NCI-H146 (cell line): ENCODE results near the gene GPSM3.
"Not testable (repeated sequence)": the region's sequence is repeated elsewhere in the genome, so short reads cannot be mapped to it uniquely, and the experiment has no call there.

Experiments used
- DNase-seq: peaks from one replicate; lab custom pipeline; 2025; lab: John Stamatoyannopoulos, UW

Gene GPSM3

GRCh38 chr6:32192608-32193039 lies at the start of gene GPSM3:
Gene GPSM3, minus strand, starts transcription at chr6:32192643. Its CDS starts 130 bp downstream, at chr6:32192513.
- DNase-seq, result no peak

GRCh38 chr6:32240686-32241085 lies 48.2 kb upstream of the GPSM3 start:
- no peak for DNase-seq

GRCh38 chr6:32239462-32239861 lies 47.0 kb upstream of the GPSM3 start:
- no peak for DNase-seq

- DNase-seq, result no peak
These were observed 42.5 kb upstream of the GPSM3 start for GRCh38 chr6:32234934-32235333.

- DNase-seq, result no peak
These were observed 34.0 kb upstream of the GPSM3 start for GRCh38 chr6:32226434-32226833.

GRCh38 chr6:32224696-32225095 lies 32.3 kb upstream of the GPSM3 start:
- no peak for DNase-seq

GRCh38 chr6:32223258-32224235 lies 31.1 kb upstream of the GPSM3 start, which contains the start of gene NOTCH4:
Gene NOTCH4, minus strand, starts transcription at chr6:32224067. Its CDS starts 139 bp downstream, at chr6:32223928.
- no peak for DNase-seq

- no peak for DNase-seq
These were observed 30.1 kb upstream of the GPSM3 start for GRCh38 chr6:32222333-32223230.

- DNase-seq, result no peak
These were observed 27.6 kb upstream of the GPSM3 start for GRCh38 chr6:32220021-32220420.

- no peak for DNase-seq
These were observed 25.7 kb upstream of the GPSM3 start for GRCh38 chr6:32218167-32218566.

- DNase-seq, result peak; percentile 46
These were observed 24.6 kb upstream of the GPSM3 start for GRCh38 chr6:32216998-32217397.

GRCh38 chr6:32216285-32216684 lies 23.8 kb upstream of the GPSM3 start:
- no peak for DNase-seq

GRCh38 chr6:32215617-32216016 lies 23.2 kb upstream of the GPSM3 start:
- no peak for DNase-seq

GRCh38 chr6:32214126-32214525 lies 21.7 kb upstream of the GPSM3 start:
- DNase-seq, result no peak

- no peak for DNase-seq
These were observed 21.2 kb upstream of the GPSM3 start for GRCh38 chr6:32213649-32214048.

- DNase-seq, result no peak
These were observed 19.8 kb upstream of the GPSM3 start for GRCh38 chr6:32212076-32212760.

GRCh38 chr6:32211432-32211831 lies 19.0 kb upstream of the GPSM3 start:
- not testable (repeated sequence) for DNase-seq

GRCh38 chr6:32210191-32210601 lies 17.8 kb upstream of the GPSM3 start:
- DNase-seq, result no peak

- no peak for DNase-seq
These were observed 16.6 kb upstream of the GPSM3 start for GRCh38 chr6:32208996-32209395.

GRCh38 chr6:32204268-32204715 lies 11.8 kb upstream of the GPSM3 start:
- DNase-seq, result no peak

GRCh38 chr6:32203426-32204267 lies 11.2 kb upstream of the GPSM3 start:
- peak; percentile 36 for DNase-seq
